H1 (cell line): ENCODE data around the gene PIK3R5. TPM values are rescaled to one million over a fixed set of nuclear protein-coding genes. Genes with fewer than 3 reads are reported as not detected.

Experiments
- CBX8 ChIP-seq: fragments of 300-800, 300-1000 bp; sonication (generic); IDR thresholded peaks from 2 replicates; pipeline ENCODE4 v1.7.1; 2016; ENCODE audit warnings: low read depth, low read length, borderline replicate concordance
- RAD21 ChIP-seq, 2 experiments: IDR thresholded peaks in 1 of 2; conservative IDR thresholded peaks in 1 of 2; 2 replicates each; pipeline ENCODE4 v1.6.1; 2011; ENCODE audit warnings: low read depth in 2 of 2, low read length in 2 of 2, improper control_type of control experiment in 1 of 2, inconsistent platforms in 1 of 2, mild to moderate bottlenecking in 1 of 2, moderate library complexity in 1 of 2
- RFX5 ChIP-seq: IDR thresholded peaks from 2 replicates; pipeline ENCODE4 v1.6.1; 2011; ENCODE audit warnings: low read depth, low read length, improper control_type of control experiment, borderline replicate concordance
- TAF1 ChIP-seq: IDR thresholded peaks from 2 replicates; pipeline ENCODE4 v1.6.1; 2011; ENCODE audit warnings: mild to moderate bottlenecking, low read depth, low read length
- polyA plus RNA-seq, 7 experiments: library from polyadenylated mRNA; depleted of rRNA in 3 of 7; stranded (reverse) in 5 of 7; unstranded in 2 of 7; fragments of >200 nt in 5 of 7; fragments of 200-250 nt in 2 of 7; gene quantifications; 1 replicate in 5 of 7; 2 replicates in 1 of 7; 4 replicates in 1 of 7; pipeline versions ENCODE4 v1.2.1 to v1.2.3, GENCODE V29; 2011 to 2013; ENCODE audit warnings: missing spikeins in 2 of 7, mixed read lengths in 2 of 7
- total RNA-seq: library from RNA; stranded (reverse); fragmentation: NEBNext Ultra II Directional; extraction: Animal tissue kit (Norgen Biotek cat#: 25700); gene quantifications from 2 replicates; pipeline ENCODE4 v1.2.1, GENCODE V29; 2021

Gene PIK3R5
- total and polyA plus RNA-seq, 2 of the 8 experiments (the other 6 are each of a cell fraction or from before 2014, with no cell fraction given), result 2.7 to 4.3 TPM

DNA sequence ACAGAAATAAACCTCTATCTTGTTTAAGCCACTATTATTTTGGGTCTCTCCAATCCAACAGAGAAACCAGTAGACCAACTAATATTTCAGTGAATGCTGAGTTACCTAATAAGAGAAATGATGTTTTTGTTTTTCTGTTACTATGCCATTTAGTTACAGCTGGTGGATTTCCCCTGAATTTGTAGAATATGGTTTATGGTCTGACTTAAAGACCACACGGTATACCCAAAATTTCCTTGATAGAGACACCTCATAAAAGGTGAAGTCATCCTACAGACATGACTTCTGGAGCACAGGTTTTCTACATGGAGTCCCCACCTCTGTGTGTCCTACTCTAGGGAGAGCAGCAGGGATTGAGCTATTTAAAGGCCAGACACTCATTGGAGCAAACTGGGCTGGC is 13.3 kb downstream of the PIK3R5 start (continued):
- TF ChIP-seq CBX8 (no peak), RFX5 (no peak), RAD21 (IDR thresholded peaks at IDR 0.05 in 1 of 2, conservative IDR thresholded peaks at IDR 0.05 in 1 of 2; ENCODE audit: low read depth in 2 of 2, low read length in 2 of 2) (no peak), TAF1 (no peak)
